ENCODE measurements around the gene C6orf62.
A peak's percentile ranks its signal among the peaks of the same experiment; 100 is the strongest.
"Not testable (repeated sequence)": the region's sequence is repeated elsewhere in the genome, so short reads cannot be mapped to it uniquely, and the experiment has no call there.

C6orf62 gene

GRCh38 chr6:24742216-24742738, 23.3 kb upstream of the C6orf62 start:
- peak in 1 of 5 experiments; percentile 13 for DNase-seq

GRCh38 chr6:24740861-24741260, 21.9 kb upstream of the C6orf62 start:
- no peak for DNase-seq

GRCh38 chr6:24738741-24739140, 19.8 kb upstream of the C6orf62 start:
- DNase-seq = no peak

GRCh38 chr6:24734710-24735109, 15.8 kb upstream of the C6orf62 start:
- not testable (repeated sequence) for DNase-seq

GRCh38 chr6:24734166-24734565, 15.2 kb upstream of the C6orf62 start:
- DNase-seq = no peak

- not testable (repeated sequence) for DNase-seq
Observed at GRCh38 chr6:24731456-24732134, 12.6 kb upstream of the C6orf62 start.

GRCh38 chr6:24730653-24731052, 11.7 kb upstream of the C6orf62 start:
- DNase-seq = not testable (repeated sequence)

GRCh38 chr6:24723270-24723669, 4.3 kb upstream of the C6orf62 start:
- DNase-seq = no peak

GRCh38 chr6:24721461-24722215, 2.7 kb upstream of the C6orf62 start:
- peak in 2 of 5 experiments; percentile 80 to 93 for DNase-seq

- peak; percentile 98 to 100 (median 100) for DNase-seq
Observed at GRCh38 chr6:24720604-24721460, 1.9 kb upstream of the C6orf62 start.

- DNase-seq = peak; percentile 54 to 92 (median 69)
Observed at GRCh38 chr6:24720131-24720603, 1.2 kb upstream of the C6orf62 start.

- peak in 1 of 5 experiments; percentile 43 for DNase-seq
Observed at GRCh38 chr6:24718449-24719124, 367 bp downstream of the C6orf62 start.

- not testable (repeated sequence) for DNase-seq
Observed at GRCh38 chr6:24716602-24717148, 2.3 kb downstream of the C6orf62 start.

GRCh38 chr6:24710519-24711303, 8.2 kb downstream of the C6orf62 start:
- peak in 1 of 5 experiments; percentile 16 for DNase-seq

GRCh38 chr6:24709014-24709711, 9.8 kb downstream of the C6orf62 start:
- DNase-seq = no peak

- DNase-seq = no peak
Observed at GRCh38 chr6:24708612-24709011, 10.3 kb downstream of the C6orf62 start.

- DNase-seq = no peak
Observed at GRCh38 chr6:24704468-24704867, 14.5 kb downstream of the C6orf62 start.

- no peak for DNase-seq
Observed at GRCh38 chr6:24702720-24703282, 16.2 kb downstream of the C6orf62 start.

- DNase-seq = no peak
Observed at GRCh38 chr6:24699521-24700359, 19.2 kb downstream of the C6orf62 start.

All from T-helper 2 cell (primary cell).